ENCODE data around the gene LTB. TPM values are rescaled to one million over a fixed set of nuclear protein-coding genes. Genes with fewer than 3 reads are reported as not detected.
"Not testable (repeated sequence)": the region's sequence is repeated elsewhere in the genome, so short reads cannot be mapped to it uniquely, and the experiment has no call there.

Gene LTB
- total and polyA plus RNA-seq, 2 donors from 2014 or later, result 6.6 to 18.5 TPM

GRCh38 chr6:31607317-31607716 is 25.1 kb upstream of the LTB start:
- no peak overlapping the region for H3K27ac ChIP-seq (ENCODE audit: low read depth in 2 of 2, low read length in 2 of 2)
- no peak for FAIRE-seq
- no peak overlapping the region for H3K4me3 ChIP-seq (ENCODE audit: low read length in 3 of 3)
- no peaks in the 10 kb centered on the region for H3K9me3 ChIP-seq (ENCODE audit: control insufficient read depth in 2 of 3, insufficient read depth in 1 of 3, low read length in 3 of 3)
- no peak for DNase-seq
- TF ChIP-seq, protein P1, sequence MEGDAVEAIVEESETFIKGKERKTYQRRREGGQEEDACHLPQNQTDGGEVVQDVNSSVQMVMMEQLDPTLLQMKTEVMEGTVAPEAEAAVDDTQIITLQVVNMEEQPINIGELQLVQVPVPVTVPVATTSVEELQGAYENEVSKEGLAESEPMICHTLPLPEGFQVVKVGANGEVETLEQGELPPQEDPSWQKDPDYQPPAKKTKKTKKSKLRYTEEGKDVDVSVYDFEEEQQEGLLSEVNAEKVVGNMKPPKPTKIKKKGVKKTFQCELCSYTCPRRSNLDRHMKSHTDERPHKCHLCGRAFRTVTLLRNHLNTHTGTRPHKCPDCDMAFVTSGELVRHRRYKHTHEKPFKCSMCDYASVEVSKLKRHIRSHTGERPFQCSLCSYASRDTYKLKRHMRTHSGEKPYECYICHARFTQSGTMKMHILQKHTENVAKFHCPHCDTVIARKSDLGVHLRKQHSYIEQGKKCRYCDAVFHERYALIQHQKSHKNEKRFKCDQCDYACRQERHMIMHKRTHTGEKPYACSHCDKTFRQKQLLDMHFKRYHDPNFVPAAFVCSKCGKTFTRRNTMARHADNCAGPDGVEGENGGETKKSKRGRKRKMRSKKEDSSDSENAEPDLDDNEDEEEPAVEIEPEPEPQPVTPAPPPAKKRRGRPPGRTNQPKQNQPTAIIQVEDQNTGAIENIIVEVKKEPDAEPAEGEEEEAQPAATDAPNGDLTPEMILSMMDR (IDR thresholded peaks at IDR 0.05; ENCODE audit: borderline replicate concordance, extremely low read depth, insufficient read depth), result no peak
- intact Hi-C loops (cut with DNase I), result no loop called here
- H3K36me3 ChIP-seq (ENCODE audit: control insufficient read depth in 2 of 3, insufficient read depth in 3 of 3, low read length in 3 of 3), result no peaks in the 10 kb centered on the region
- H3K4me1 ChIP-seq (ENCODE audit: control insufficient read depth in 2 of 3, insufficient read depth in 2 of 3, low read depth in 1 of 3, low read length in 3 of 3), result no peaks in the 10 kb centered on the region
- no peak overlapping the region for H3K9ac ChIP-seq (ENCODE audit: low read length in 3 of 3)
- no peaks in the 10 kb centered on the region for H3K27me3 ChIP-seq (ENCODE audit: control insufficient read depth, insufficient read depth, low read length)

- Histone ChIP-seq H3K36me3 (ENCODE audit: control insufficient read depth in 2 of 3, insufficient read depth in 3 of 3, low read length in 3 of 3) (no peaks in the 10 kb centered on the region), H3K27ac (ENCODE audit: low read depth in 2 of 2, low read length in 2 of 2) (no peak overlapping the region), H3K9me3 (ENCODE audit: control insufficient read depth in 2 of 3, insufficient read depth in 1 of 3, low read length in 3 of 3) (no peaks in the 10 kb centered on the region), H3K4me1 (ENCODE audit: control insufficient read depth in 2 of 3, insufficient read depth in 2 of 3, low read depth in 1 of 3, low read length in 3 of 3) (peaks cover 0 to 2% (median 0%) of the 10 kb centered on the region in 3 donors), H3K4me3 (ENCODE audit: low read length in 3 of 3) (no peak overlapping the region), H3K9ac (ENCODE audit: low read length in 3 of 3) (no peak overlapping the region), H3K27me3 (ENCODE audit: control insufficient read depth, insufficient read depth, low read length) (no peaks in the 10 kb centered on the region)
- TF ChIP-seq, protein P1 (IDR thresholded peaks at IDR 0.05; ENCODE audit: borderline replicate concordance, extremely low read depth, insufficient read depth), result no peak
- FAIRE-seq, result no peak
- no peak for DNase-seq
- intact Hi-C loops (cut with DNase I), result no loop called here
Measured at GRCh38 chr6:31597006-31597405, 14.8 kb upstream of the LTB start.

- TF ChIP-seq, protein P1 (IDR thresholded peaks at IDR 0.05; ENCODE audit: borderline replicate concordance, extremely low read depth, insufficient read depth), result no peak
- no peaks in the 10 kb centered on the region for H3K9me3 ChIP-seq (ENCODE audit: control insufficient read depth in 2 of 3, insufficient read depth in 1 of 3, low read length in 3 of 3)
- peak in 1 of 5 donors; percentile 60 for DNase-seq
- no peaks in the 10 kb centered on the region for H3K27me3 ChIP-seq (ENCODE audit: control insufficient read depth, insufficient read depth, low read length)
- no peak overlapping the region for H3K4me3 ChIP-seq (ENCODE audit: low read length in 3 of 3)
- H3K36me3 ChIP-seq (ENCODE audit: control insufficient read depth in 2 of 3, insufficient read depth in 3 of 3, low read length in 3 of 3), result no peaks in the 10 kb centered on the region
- no peaks in the 10 kb centered on the region for H3K4me1 ChIP-seq (ENCODE audit: control insufficient read depth in 2 of 3, insufficient read depth in 2 of 3, low read depth in 1 of 3, low read length in 3 of 3)
- intact Hi-C loops (cut with DNase I), result no loop called here
- H3K9ac ChIP-seq (ENCODE audit: low read length in 3 of 3), result no peak overlapping the region
- H3K27ac ChIP-seq (ENCODE audit: low read depth in 2 of 2, low read length in 2 of 2), result no peak overlapping the region
- no peak for FAIRE-seq
Measured at GRCh38 chr6:31592396-31592771, 10.2 kb upstream of the LTB start.

DNA sequence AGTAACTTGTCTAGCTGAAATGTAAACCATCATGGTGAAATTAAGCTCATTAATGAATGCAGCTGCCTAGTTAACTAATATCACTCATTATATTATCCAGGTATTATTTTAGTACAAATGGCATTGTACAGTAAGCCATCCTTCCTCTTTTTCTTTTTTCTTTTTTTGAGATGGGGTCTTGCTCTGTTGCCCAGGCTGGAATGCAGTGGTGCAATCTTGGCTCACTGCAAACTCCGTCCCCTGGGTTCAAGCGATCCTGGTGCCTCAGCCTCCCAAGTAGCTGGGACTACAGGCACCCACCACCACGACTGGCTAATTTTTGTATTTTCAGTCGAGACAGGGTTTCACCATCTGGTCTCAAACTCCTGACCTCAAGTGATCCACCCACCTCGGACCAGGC is 8.5 kb upstream of the LTB start:
- intact Hi-C loops (cut with DNase I); H3K27ac ChIP-seq (ENCODE audit: low read depth in 2 of 2, low read length in 2 of 2); H3K9me3 ChIP-seq (ENCODE audit: control insufficient read depth in 2 of 3, insufficient read depth in 1 of 3, low read length in 3 of 3); H3K4me1 ChIP-seq (ENCODE audit: control insufficient read depth in 2 of 3, insufficient read depth in 2 of 3, low read depth in 1 of 3, low read length in 3 of 3); H3K4me3 ChIP-seq (ENCODE audit: low read length in 3 of 3); H3K27me3 ChIP-seq (ENCODE audit: control insufficient read depth, insufficient read depth, low read length); FAIRE-seq; H3K36me3 ChIP-seq (ENCODE audit: control insufficient read depth in 2 of 3, insufficient read depth in 3 of 3, low read length in 3 of 3); H3K9ac ChIP-seq (ENCODE audit: low read length in 3 of 3); DNase-seq: not testable (repeated sequence)

Data from kidney (tissue), 14 donors.